Panc1 (cell line): Measurements from ENCODE around the gene NUDT22. TPM values are rescaled to one million over a fixed set of nuclear protein-coding genes. Genes with fewer than 3 reads are reported as not detected.

Experiments used
- ATAC-seq: fragments of 200-7000 bp; cut with Tn5 transposase; 2 replicates; pipeline ENCODE4 v1.9.1; 2020; ENCODE audit warnings: mild to moderate bottlenecking, moderate library complexity
- BruUV-seq: library from RNA; stranded (reverse); fragments of 400-500 nt; replicated peaks from 2 replicates; lab custom pipeline; 2021; lab: Mats Ljungman, UMichigan
- CTCF ChIA-PET: fragments of 300-600 bp; sonication (Branson Sonifier 250); formaldehyde crosslinking; loops from one replicate; lab custom pipeline; 2022; ENCODE audit warnings: antibody characterized with exemption; lab: Charles Lee
- POLR2A ChIA-PET: fragments of 300-600 bp; sonication (Branson Sonifier 250); formaldehyde crosslinking; loops from one replicate; lab custom pipeline; 2022; ENCODE audit warnings: antibody characterized with exemption; lab: Charles Lee
- DNase-seq: peaks from one replicate; pipeline ENCODE4 v3.0.0-alpha.2; 2010; ENCODE audit warnings: low read depth, low spot score
- H3K27ac ChIP-seq: 2 replicates; pipeline ENCODE4 v1.5.1; 2011; ENCODE audit warnings: mild to moderate bottlenecking, low read length, inconsistent platforms
- H3K27me3 ChIP-seq: fragments of 200-500 bp; sonication (Bioruptor generic); 2 replicates; pipeline ENCODE4 v1.6.0; 2014; ENCODE audit warnings: low read length, inconsistent platforms; ENCODE audit not compliant: control insufficient read depth, insufficient read depth
- H3K36me3 ChIP-seq: fragments of 200-500 bp; sonication (Bioruptor generic); 2 replicates; pipeline ENCODE4 v1.5.1; 2014; ENCODE audit warnings: inconsistent platforms, mild to moderate bottlenecking, low read length, moderate library complexity; ENCODE audit not compliant: control insufficient read depth, insufficient read depth
- H3K4me1 ChIP-seq: 2 replicates; pipeline ENCODE4 v1.5.1; 2011; ENCODE audit warnings: inconsistent platforms, mild to moderate bottlenecking, low read length, moderate library complexity; ENCODE audit not compliant: control insufficient read depth, insufficient read depth
- H3K4me3 ChIP-seq, 2 experiments: 2 replicates each; pipeline ENCODE4 v1.5.1; 2011 to 2012; ENCODE audit warnings: low read depth in 2 of 2, low read length in 2 of 2, mild to moderate bottlenecking in 2 of 2, inconsistent platforms in 1 of 2, moderate library complexity in 1 of 2
- H3K9me3 ChIP-seq: fragments of 200-500 bp; sonication (Bioruptor generic); 2 replicates; pipeline ENCODE4 v1.5.1; 2014; ENCODE audit warnings: low read depth, mild to moderate bottlenecking, inconsistent platforms, low read length, moderate library complexity; ENCODE audit not compliant: control insufficient read depth, insufficient read depth
- CTCF ChIP-seq: fragments of 450-650 bp; IDR thresholded peaks from 2 replicates; pipeline ENCODE4 v1.5.1; 2017; ENCODE audit warnings: mild to moderate bottlenecking
- POLR2AphosphoS5 ChIP-seq: IDR thresholded peaks from 2 replicates; pipeline ENCODE4 v1.6.1; 2012; ENCODE audit warnings: mild to moderate bottlenecking, low read depth, low read length, moderate library complexity
- REST ChIP-seq, 2 experiments: IDR thresholded peaks; 2 replicates each; pipeline ENCODE4 v1.6.1; 2011 to 2012; ENCODE audit warnings: low read depth in 2 of 2, control low read depth in 1 of 2, low read length in 1 of 2, mild to moderate bottlenecking in 1 of 2, moderate library complexity in 1 of 2; ENCODE audit not compliant: insufficient read depth in 1 of 2
- SIN3A ChIP-seq: IDR thresholded peaks from 2 replicates; pipeline ENCODE4 v1.6.1; 2012; ENCODE audit warnings: low read depth, mild to moderate bottlenecking, low read length, moderate library complexity, borderline replicate concordance; ENCODE audit not compliant: insufficient read depth
- TCF7L2 ChIP-seq: IDR thresholded peaks from 2 replicates; pipeline ENCODE4 v1.6.1; 2011; ENCODE audit warnings: mild to moderate bottlenecking, low read depth, low read length, inconsistent platforms
- in situ Hi-C: cut with HindIII; loops from 2 replicates; pipeline ENCODE4 v1.10.0; 2016; ENCODE audit warnings: low sequenced_read_pairs, low pct_unique_long_range_greater_than_20kb
- intact Hi-C: fragments of 100-400 bp; cut with micrococcal nuclease; formaldehyde crosslinking; loops from one replicate; pipeline ENCODE4 v1.10.0; 2022; ENCODE audit not compliant: unreplicated experiment
- total RNA-seq: library from RNA; stranded (reverse); gene quantifications from one replicate; pipeline ENCODE4 v1.2.1, GENCODE V29; 2021; ENCODE audit not compliant: unreplicated experiment

Gene NUDT22
- total RNA-seq, 1 experiment from 2014 or later: 98.8 TPM

GRCh38 chr11:64275841-64276240 lies 49.8 kb downstream of the NUDT22 start:
- DNase-seq (no peak), ATAC-seq (no peak)
- BruUV-seq: no TSS peak
- CTCF ChIA-PET: no interaction called here
- no peaks in the 10 kb centered on the region for H3K36me3 ChIP-seq
- intact Hi-C loops (no loop called here), in situ Hi-C loops (no loop called here)
- no peaks in the 10 kb centered on the region for H3K27me3 ChIP-seq
- no peaks in the 10 kb centered on the region for H3K4me1 ChIP-seq
- H3K9me3 ChIP-seq: no peaks in the 10 kb centered on the region
- H3K4me3 ChIP-seq: no peak overlapping the region
- no peak overlapping the region for H3K27ac ChIP-seq
- POLR2A ChIA-PET: interaction anchor here (1.0 kb wide), 1 partner anchor 9 kb away, joined by 3 read pairs; the partner anchor contains the start of gene BAD
- no peak for TF ChIP-seq SIN3A
- TF ChIP-seq CTCF: no peak

DNA sequence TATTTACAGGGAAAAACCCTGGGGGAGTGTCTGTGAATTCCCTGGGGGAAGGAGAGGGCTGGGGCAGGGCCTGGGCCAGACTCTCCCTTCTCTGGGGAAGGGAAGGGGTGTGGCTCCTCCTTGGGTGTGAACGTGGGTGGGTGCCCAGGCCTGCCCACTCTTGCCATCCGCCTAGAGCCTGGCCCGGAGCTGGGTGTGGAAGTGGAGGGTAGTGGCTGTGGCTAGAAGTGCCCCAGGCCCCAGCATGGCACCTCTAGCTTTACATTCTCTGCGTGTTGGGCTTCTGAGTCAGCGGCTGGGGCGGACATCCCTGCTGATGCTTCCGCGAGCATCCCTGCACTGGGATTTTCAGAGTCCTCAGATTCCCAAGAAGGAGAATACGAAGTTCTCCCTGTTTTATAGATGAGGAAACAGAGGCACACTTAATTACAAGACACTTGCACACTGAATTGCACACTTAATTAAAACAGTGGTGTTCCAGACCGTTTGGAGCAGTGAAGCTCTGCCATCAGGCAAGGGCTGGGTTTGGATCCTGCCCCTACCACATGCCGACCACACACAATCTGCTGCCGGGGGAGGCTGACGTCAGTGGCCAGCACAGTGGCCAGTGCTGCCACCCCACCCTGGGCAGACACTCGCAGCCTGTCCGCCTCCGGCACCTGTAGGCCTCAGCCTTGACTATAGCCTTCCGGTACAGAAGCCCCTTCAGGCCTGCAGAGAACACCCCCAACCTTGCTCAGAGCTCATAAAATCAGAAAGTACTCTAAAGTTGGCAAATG lies 50.8 kb downstream of the NUDT22 start:
- ATAC-seq: peak; percentile 16; the same call in 1 of the 2 replicates
- POLR2A ChIA-PET: interaction anchor here (0.5 to 0.6 kb wide), 2 partner anchors 13 to 21 kb away, joined by 3 to 8 read pairs; no protein-coding TSS in a partner anchor
- intact Hi-C loops: no loop called here

DNA sequence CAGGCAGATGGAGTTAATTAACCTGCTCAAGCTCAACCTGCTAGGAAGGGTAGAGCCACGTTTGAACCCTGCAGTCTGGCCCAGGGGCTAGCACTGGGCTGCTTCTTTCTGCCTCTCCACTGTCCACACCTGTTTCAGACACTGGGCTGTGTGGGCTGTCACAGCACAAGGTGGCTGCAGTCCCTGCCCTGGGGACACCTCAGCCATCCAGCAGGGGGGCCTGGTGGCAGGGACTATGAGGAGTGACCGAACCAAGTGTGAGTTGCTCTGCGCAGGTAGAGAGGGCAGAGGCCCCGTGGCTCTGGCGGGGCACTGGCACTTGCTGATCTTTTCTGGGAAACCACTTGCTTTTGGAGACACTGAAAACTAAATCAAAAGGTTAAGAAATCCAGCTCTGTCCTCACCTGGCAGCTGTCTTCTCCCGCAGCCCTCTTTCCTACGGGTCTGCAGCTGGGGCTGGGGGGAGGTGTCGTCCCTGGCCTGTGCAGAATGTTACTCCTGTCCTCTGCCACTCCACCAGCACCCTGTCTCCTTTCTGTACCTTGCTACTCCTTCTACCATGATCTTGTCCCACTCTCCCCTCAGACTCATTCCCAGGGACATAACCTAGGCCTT lies 52.6 kb downstream of the NUDT22 start:
- in situ Hi-C loops: no loop called here
- intact Hi-C loops: no loop called here
- no peaks in the 10 kb centered on the region for H3K27me3 ChIP-seq
- peaks cover 5% of the 10 kb centered on the region for H3K4me1 ChIP-seq
- no peak for DNase-seq
- no peak for ATAC-seq
- ChIA-PET CTCF (no interaction called here), POLR2A (interaction anchor here (0.6 kb wide), 1 partner anchor 74 kb away, joined by 4 read pairs; no protein-coding TSS in a partner anchor)
- no peaks in the 10 kb centered on the region for H3K36me3 ChIP-seq
- H3K9me3 ChIP-seq: no peaks in the 10 kb centered on the region
- no peak overlapping the region for H3K27ac ChIP-seq
- H3K4me3 ChIP-seq: no peak overlapping the region
- BruUV-seq: no TSS peak
- TF ChIP-seq CTCF (no peak), SIN3A (no peak), REST (IDR thresholded peaks at IDR 0.05; ENCODE audit: insufficient read depth in 1 of 2, low read depth in 2 of 2, low read length in 1 of 2) (no peak), TCF7L2 (no peak), POLR2AphosphoS5 (no peak)

More for the DNA sequence above, 50.8 kb downstream of the NUDT22 start:
- Histone ChIP-seq H3K4me1 (no peaks in the 10 kb centered on the region), H3K27me3 (no peaks in the 10 kb centered on the region), H3K9me3 (no peaks in the 10 kb centered on the region), H3K36me3 (no peaks in the 10 kb centered on the region), H3K27ac (no peak overlapping the region), H3K4me3 (no peak overlapping the region)
- TF ChIP-seq POLR2AphosphoS5 (no peak), CTCF (no peak)
- BruUV-seq: no TSS peak
- CTCF ChIA-PET: no interaction called here
- in situ Hi-C loops: no loop called here
- DNase-seq: no peak
